ENCODE results near the gene NDP. TPM values are rescaled to one million over a fixed set of nuclear protein-coding genes. Genes with fewer than 3 reads are reported as not detected.

Gene NDP
- polyA plus RNA-seq, 4 donors: 1.8 to 4.1 (median 3.0) TPM

Other genes starting within 250 kb of the NDP start
- 10 to 100 TPM; 52.0 to 59.9 (median 55.7) TPM for gene MAOB, start 90.9 kb downstream of the NDP start, polyA plus RNA-seq (ENCODE audit: insufficient read length in 4 of 4)

Data from right renal pelvis (tissue), 4 donors.